Hepatocyte (in vitro differentiated cells): ENCODE results near the gene GREM2. TPM values are rescaled to one million over a fixed set of nuclear protein-coding genes. Genes with fewer than 3 reads are reported as not detected.

ENCODE experiments used
- DNase-seq: peaks from one replicate; pipeline ENCODE4 v3.0.0-alpha.2; 2016; ENCODE audit warnings: low spot score
- H2AFZ ChIP-seq: fragments of 200-600 bp; sonication (generic); 2 replicates; pipeline ENCODE4 v1.6.0; 2016; ENCODE audit warnings: antibody characterized with exemption, mild to moderate bottlenecking
- H3K27ac ChIP-seq: fragments of 200-600 bp; sonication (generic); 2 replicates; pipeline ENCODE4 v1.5.1; 2016; ENCODE audit warnings: mild to moderate bottlenecking
- H3K27me3 ChIP-seq: fragments of 200-600 bp; sonication (generic); 2 replicates; pipeline ENCODE4 v1.6.1; 2016
- H3K36me3 ChIP-seq: fragments of 200-600 bp; sonication (generic); replicated peaks from 2 replicates; pipeline ENCODE4 v1.5.1; 2016; ENCODE audit warnings: low read depth; ENCODE audit not compliant: insufficient read depth
- H3K4me1 ChIP-seq: fragments of 200-600 bp; sonication (generic); 2 replicates; pipeline ENCODE4 v1.5.1; 2016; ENCODE audit warnings: mild to moderate bottlenecking, moderate library complexity; ENCODE audit not compliant: insufficient read depth
- H3K4me2 ChIP-seq: fragments of 200-600 bp; sonication (generic); 2 replicates; pipeline ENCODE4 v1.6.0; 2016
- H3K4me3 ChIP-seq: fragments of 200-600 bp; sonication (generic); 2 replicates; pipeline ENCODE4 v1.5.1; 2016; ENCODE audit warnings: mild to moderate bottlenecking
- H3K79me2 ChIP-seq: fragments of 200-600 bp; sonication (generic); 2 replicates; pipeline ENCODE4 v1.6.0; 2017; ENCODE audit warnings: mild to moderate bottlenecking
- H3K9me2 ChIP-seq: fragments of 200-600 bp; sonication (generic); replicated peaks from 2 replicates; pipeline ENCODE4 v1.6.0; 2017; ENCODE audit warnings: mild to moderate bottlenecking; ENCODE audit not compliant: insufficient read depth
- H3K9me3 ChIP-seq: fragments of 200-600 bp; sonication (generic); 2 replicates; pipeline ENCODE4 v1.5.1; 2016; ENCODE audit warnings: low read depth, mild to moderate bottlenecking
- H4K20me1 ChIP-seq: fragments of 200-600 bp; sonication (generic); 2 replicates; pipeline ENCODE4 v1.6.0; 2016; ENCODE audit warnings: mild to moderate bottlenecking; ENCODE audit not compliant: insufficient read depth, poor library complexity, severe bottlenecking
- EZH2 ChIP-seq: fragments of 200-600 bp; sonication (generic); IDR thresholded peaks from 2 replicates; pipeline ENCODE4 v1.6.1; 2016; ENCODE audit warnings: antibody characterized with exemption, mild to moderate bottlenecking, borderline replicate concordance
- EZH2phosphoT487 ChIP-seq: fragments of 200-600 bp; sonication (generic); IDR thresholded peaks from one replicate; pipeline ENCODE4 v1.6.1; 2018; ENCODE audit warnings: antibody characterized with exemption, mild to moderate bottlenecking, low read depth, moderate library complexity; ENCODE audit not compliant: unreplicated experiment, severe bottlenecking
- WGBS: methylation state at CpG from one replicate; pipeline ENCODE4 v1.1.6; 2016; ENCODE audit warnings: low lambda C conversion rate; ENCODE audit errors: missing lambda C conversion rate; 5-methylcytosine and 5-hydroxymethylcytosine counted together
- polyA plus RNA-seq: library from polyadenylated mRNA; unstranded; fragments of >200 nt; fragmentation: Nextera tagmentation; extraction: Ambion mirVana; gene quantifications from 2 replicates; pipeline ENCODE4 v1.2.1, GENCODE V29; 2016
- total RNA-seq: library from RNA; depleted of rRNA; stranded (reverse); fragments of >200 nt; gene quantifications from 2 replicates; pipeline ENCODE4 v1.2.3, GENCODE V29; 2014
- TF ChIP-seq, protein P1 (sequence below): fragments of 200-600 bp; sonication (generic); IDR thresholded peaks from 2 replicates; pipeline ENCODE4 v1.5.1; 2016; ENCODE audit warnings: antibody characterized with exemption, mild to moderate bottlenecking; ENCODE audit not compliant: poor library complexity

GREM2 gene
- total and polyA plus RNA-seq, 2 experiments from 2014 or later = 3.3 to 5.6 TPM

- peaks cover 31% of the 10 kb centered on the region for H3K4me1 ChIP-seq
- no peaks in the 10 kb centered on the region for H3K9me2 ChIP-seq
- WGBS = 63% methylated on average over 7 of the region's 7 CpGs
- H3K27me3 ChIP-seq = no peaks in the 10 kb centered on the region
- H3K36me3 ChIP-seq = no peaks in the 10 kb centered on the region
- no peak for DNase-seq
- H2AFZ ChIP-seq = no peak overlapping the region
- no peaks in the 10 kb centered on the region for H3K79me2 ChIP-seq
- TF ChIP-seq EZH2phosphoT487 = no peak
- TF ChIP-seq, protein P1, sequence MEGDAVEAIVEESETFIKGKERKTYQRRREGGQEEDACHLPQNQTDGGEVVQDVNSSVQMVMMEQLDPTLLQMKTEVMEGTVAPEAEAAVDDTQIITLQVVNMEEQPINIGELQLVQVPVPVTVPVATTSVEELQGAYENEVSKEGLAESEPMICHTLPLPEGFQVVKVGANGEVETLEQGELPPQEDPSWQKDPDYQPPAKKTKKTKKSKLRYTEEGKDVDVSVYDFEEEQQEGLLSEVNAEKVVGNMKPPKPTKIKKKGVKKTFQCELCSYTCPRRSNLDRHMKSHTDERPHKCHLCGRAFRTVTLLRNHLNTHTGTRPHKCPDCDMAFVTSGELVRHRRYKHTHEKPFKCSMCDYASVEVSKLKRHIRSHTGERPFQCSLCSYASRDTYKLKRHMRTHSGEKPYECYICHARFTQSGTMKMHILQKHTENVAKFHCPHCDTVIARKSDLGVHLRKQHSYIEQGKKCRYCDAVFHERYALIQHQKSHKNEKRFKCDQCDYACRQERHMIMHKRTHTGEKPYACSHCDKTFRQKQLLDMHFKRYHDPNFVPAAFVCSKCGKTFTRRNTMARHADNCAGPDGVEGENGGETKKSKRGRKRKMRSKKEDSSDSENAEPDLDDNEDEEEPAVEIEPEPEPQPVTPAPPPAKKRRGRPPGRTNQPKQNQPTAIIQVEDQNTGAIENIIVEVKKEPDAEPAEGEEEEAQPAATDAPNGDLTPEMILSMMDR = no peak
- no peak for TF ChIP-seq EZH2
- H4K20me1 ChIP-seq = no peaks in the 10 kb centered on the region
- peak overlapping the region; percentile 25 for H3K27ac ChIP-seq
- H3K9me3 ChIP-seq = no peaks in the 10 kb centered on the region
- H3K4me3 ChIP-seq = no peak overlapping the region
- no peak overlapping the region for H3K4me2 ChIP-seq
These were observed 149.1 kb downstream of the GREM2 start for GRCh38 chr1:240462766-240463395.

DNA sequence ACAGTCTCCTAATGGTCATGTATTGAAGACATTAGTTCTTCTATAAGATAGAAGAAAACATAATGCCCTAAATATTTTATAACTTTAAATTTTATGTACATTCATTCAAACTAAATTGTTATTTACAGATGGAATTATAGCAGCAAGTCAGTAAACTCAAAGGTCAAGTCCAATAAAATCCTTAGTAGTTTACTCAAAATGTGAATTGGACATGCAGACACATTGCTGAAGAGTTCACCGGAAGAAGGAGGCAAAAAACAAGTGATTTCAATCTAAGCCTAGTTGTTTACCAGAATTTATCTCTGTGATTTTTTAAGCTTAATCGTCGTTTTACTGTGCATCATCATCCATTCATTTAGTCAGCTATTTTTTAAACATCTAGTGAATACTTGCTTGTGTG is 149.7 kb downstream of the GREM2 start:
- H3K4me2 ChIP-seq = no peak overlapping the region
- H3K4me1 ChIP-seq = peaks cover 31% of the 10 kb centered on the region
- H3K9me2 ChIP-seq = no peaks in the 10 kb centered on the region
- DNase-seq = no peak
- H3K79me2 ChIP-seq = no peaks in the 10 kb centered on the region
- WGBS = 44% methylated on average over 3 of the region's 3 CpGs
- H2AFZ ChIP-seq = no peak overlapping the region
- H4K20me1 ChIP-seq = no peaks in the 10 kb centered on the region
- TF ChIP-seq, protein P1 = no peak
- TF ChIP-seq EZH2phosphoT487 (no peak), EZH2 (no peak)
- peak overlapping the region; percentile 25 for H3K27ac ChIP-seq
- H3K9me3 ChIP-seq = no peaks in the 10 kb centered on the region
- H3K4me3 ChIP-seq = no peak overlapping the region
- no peaks in the 10 kb centered on the region for H3K36me3 ChIP-seq
- no peaks in the 10 kb centered on the region for H3K27me3 ChIP-seq

- Histone ChIP-seq H3K4me3 (no peak overlapping the region), H3K9me3 (no peaks in the 10 kb centered on the region), H3K79me2 (no peaks in the 10 kb centered on the region), H3K9me2 (no peaks in the 10 kb centered on the region), H3K27me3 (no peaks in the 10 kb centered on the region), H3K36me3 (no peaks in the 10 kb centered on the region), H4K20me1 (no peaks in the 10 kb centered on the region), H3K27ac (no peak overlapping the region), H3K4me1 (peaks cover 10% of the 10 kb centered on the region), H2AFZ (no peak overlapping the region), H3K4me2 (no peak overlapping the region)
- no peak for DNase-seq
- TF ChIP-seq, protein P1 = no peak
- no peak for TF ChIP-seq EZH2phosphoT487
- no peak for TF ChIP-seq EZH2
- 94% methylated on average over 5 of the region's 5 CpGs for WGBS
These were observed 154.8 kb downstream of the GREM2 start for GRCh38 chr1:240457203-240457602.
